HUES64 (cell line): ENCODE data around the gene PI4KA.
"Not testable (repeated sequence)": the region's sequence is repeated elsewhere in the genome, so short reads cannot be mapped to it uniquely, and the experiment has no call there.

ENCODE experiments used
- H3K27ac ChIP-seq: 2 replicates; pipeline ENCODE4 v1.7.0; 2013; ENCODE audit warnings: low read depth, low read length, inconsistent platforms
- H3K27me3 ChIP-seq: 2 replicates; pipeline ENCODE4 v1.6.1; 2013; ENCODE audit warnings: mild to moderate bottlenecking, low read length; ENCODE audit not compliant: insufficient read depth
- H3K36me3 ChIP-seq: 2 replicates; pipeline ENCODE4 v1.6.1; 2013; ENCODE audit warnings: mild to moderate bottlenecking, low read length; ENCODE audit not compliant: insufficient read depth
- H3K4me1 ChIP-seq: 2 replicates; pipeline ENCODE4 v1.6.1; 2013; ENCODE audit warnings: mild to moderate bottlenecking, low read length, moderate library complexity; ENCODE audit not compliant: insufficient read depth
- H3K4me3 ChIP-seq: 2 replicates; pipeline ENCODE4 v1.5.1; 2013; ENCODE audit warnings: mild to moderate bottlenecking, low read length, moderate library complexity
- H3K9ac ChIP-seq: 2 replicates; pipeline ENCODE4 v1.6.1; 2013; ENCODE audit warnings: mild to moderate bottlenecking, low read depth, low read length
- H3K9me3 ChIP-seq: 2 replicates; pipeline ENCODE4 v1.6.1; 2013; ENCODE audit warnings: low read depth, low read length; ENCODE audit not compliant: insufficient read depth
- WGBS: fragments of 150-250, 120-280 bp; methylation state at CpG from one replicate; pipeline ENCODE4 v1.1.7; 2013; ENCODE audit warnings: missing lambda C conversion rate; 5-methylcytosine and 5-hydroxymethylcytosine counted together

PI4KA gene

DNA sequence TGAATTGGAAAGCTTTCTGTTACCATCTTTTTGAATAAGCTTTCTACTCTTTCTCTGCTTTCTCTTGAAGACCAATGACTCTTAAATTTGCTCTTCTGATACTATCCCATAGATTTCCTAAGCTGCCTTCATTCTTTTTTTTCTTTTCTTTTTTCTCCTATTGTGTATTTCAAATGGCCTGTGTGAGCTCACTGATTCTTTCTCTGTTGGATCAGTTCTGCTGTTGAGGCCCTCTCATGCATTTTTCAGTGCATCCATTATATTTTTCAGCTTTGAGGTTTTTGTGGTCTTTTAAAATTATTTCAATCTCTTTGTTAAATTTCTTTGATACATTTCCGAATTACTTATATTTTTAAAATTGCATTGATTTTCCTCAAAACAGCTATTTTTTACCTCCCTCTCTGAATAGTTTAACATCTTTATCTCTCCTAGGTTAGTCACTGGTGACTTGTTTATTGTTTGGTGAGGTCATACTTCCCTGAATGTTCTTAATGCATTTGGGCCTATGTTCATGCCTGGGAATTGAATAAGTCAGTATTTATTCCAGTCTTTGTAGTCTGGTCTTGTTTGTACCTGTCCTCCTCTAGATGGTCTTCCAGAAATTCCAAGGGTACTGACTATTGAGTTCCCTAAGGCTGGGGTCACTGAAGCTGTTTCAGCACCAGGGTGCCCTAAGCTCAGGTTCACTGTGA is 195.3 kb downstream of the PI4KA start:
- no CpG with 5 or more reads among the region's 1 CpG for WGBS
- Histone ChIP-seq H3K9me3 (no peaks in the 10 kb centered on the region; the same call in 1 of the 2 replicates), H3K36me3 (no peaks in the 10 kb centered on the region), H3K4me3 (no peak overlapping the region), H3K4me1 (no peaks in the 10 kb centered on the region), H3K27ac (no peak overlapping the region), H3K9ac (no peak overlapping the region), H3K27me3 (no peaks in the 10 kb centered on the region)

DNA sequence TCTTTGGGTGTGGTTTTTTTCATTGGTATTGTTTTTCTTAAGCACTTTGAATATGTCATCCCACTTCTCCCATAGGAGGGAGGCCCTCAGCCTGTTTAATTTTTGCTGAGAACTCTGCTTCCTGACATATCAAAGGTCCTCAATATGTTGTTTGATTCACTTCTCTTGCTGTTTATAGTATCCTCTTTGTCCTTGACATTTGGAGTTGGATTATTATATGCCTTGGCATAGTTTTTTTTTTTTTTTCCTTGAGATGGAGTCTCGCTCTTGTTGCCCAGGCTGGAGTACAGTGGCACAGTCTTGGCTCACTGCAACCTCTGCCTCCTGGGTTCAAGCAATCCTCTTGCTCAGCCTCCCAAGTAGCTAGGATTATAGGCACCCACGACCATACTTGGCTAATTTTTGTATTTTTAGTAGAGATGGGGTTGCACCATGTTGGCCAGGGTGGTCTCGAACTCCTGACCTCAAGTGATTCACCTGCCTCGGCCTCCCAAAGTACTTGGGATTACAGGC is 196.0 kb downstream of the PI4KA start:
- H3K9ac ChIP-seq, H3K27ac ChIP-seq, H3K36me3 ChIP-seq, H3K27me3 ChIP-seq, H3K4me1 ChIP-seq, H3K4me3 ChIP-seq, H3K9me3 ChIP-seq: not testable (repeated sequence)
- WGBS: 94% methylated on average over 4 of the region's 4 CpGs

DNA sequence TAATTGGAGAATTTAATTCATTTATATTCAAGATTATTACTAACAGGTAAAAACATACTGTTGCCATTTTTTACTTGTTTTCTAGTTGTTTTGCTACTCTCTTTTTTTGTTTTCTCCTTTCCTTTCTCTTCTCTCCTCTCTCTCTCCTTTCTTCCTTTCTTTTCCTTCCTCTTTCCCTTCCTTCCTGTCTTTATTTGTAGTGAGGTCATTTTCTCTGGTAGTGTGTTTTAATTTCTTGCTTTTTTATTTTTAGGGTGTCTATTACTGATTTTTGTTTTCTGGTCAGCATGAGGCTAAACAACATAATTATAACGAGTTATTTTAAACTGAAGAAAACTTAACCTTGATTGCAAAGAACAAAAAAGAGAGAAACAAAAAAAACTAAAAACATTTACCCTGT is 197.1 kb downstream of the PI4KA start:
- Histone ChIP-seq H3K27me3 (no peaks in the 10 kb centered on the region), H3K27ac (no peak overlapping the region), H3K4me1 (no peaks in the 10 kb centered on the region), H3K4me3 (no peak overlapping the region), H3K9me3 (no peaks in the 10 kb centered on the region; the same call in 1 of the 2 replicates), H3K36me3 (no peaks in the 10 kb centered on the region), H3K9ac (no peak overlapping the region)
- 90% methylated on average over 1 of the region's 1 CpG for WGBS

DNA sequence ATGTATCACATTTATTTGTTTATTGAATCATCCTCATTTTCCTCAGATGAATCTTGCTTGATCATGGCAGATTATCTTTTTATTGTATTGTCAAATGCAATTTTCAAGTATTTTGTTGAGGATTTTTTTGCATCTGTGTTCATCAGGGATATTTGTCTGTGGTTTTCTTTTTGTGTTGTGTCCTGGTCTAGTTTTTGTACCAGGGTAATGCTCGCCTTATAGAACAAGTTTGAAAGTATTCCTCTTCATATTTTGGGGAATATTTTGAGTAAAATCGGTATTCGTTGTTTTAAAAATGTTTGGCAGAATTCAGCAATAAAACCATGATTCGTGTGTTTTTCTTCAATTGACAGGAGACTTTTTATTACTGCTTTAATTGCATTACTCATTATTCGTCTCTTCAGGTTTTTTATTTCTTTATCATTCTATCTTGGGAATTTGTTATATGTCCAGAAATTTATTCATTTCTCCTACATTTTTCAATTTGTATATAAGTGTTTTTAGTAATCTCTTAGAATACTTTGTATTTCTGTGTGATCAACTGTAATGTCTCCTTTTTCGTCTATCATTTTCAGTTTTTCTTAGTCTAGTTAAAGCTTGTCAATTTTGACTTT is 198.1 kb downstream of the PI4KA start:
- no peaks in the 10 kb centered on the region for H3K36me3 ChIP-seq
- H3K27ac ChIP-seq: no peak overlapping the region
- WGBS: 96% methylated on average over 4 of the region's 6 CpGs
- H3K4me3 ChIP-seq: no peak overlapping the region
- no peaks in the 10 kb centered on the region for H3K4me1 ChIP-seq
- no peak overlapping the region for H3K9ac ChIP-seq
- H3K27me3 ChIP-seq: no peaks in the 10 kb centered on the region
- H3K9me3 ChIP-seq: no peaks in the 10 kb centered on the region; the same call in 1 of the 2 replicates

DNA sequence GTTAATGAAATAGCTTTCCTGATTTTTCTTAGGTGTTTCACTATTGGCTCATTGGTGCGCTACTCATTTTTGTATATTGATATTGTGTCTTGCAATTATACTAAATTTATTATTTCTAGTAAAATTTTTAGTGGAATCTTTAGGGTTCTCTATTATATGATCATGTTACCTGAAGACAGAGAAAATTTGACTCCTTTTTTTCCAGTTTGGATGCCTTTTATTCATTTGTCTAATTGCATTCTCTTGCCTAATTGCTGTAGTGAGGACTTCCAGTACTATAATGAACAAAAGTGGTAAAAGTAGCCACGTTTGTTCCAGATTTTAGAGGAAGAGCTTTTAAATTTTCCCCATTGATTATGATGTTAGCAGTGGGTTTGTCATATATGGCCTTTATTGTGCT is 198.7 kb downstream of the PI4KA start:
- Histone ChIP-seq H3K9me3 (no peaks in the 10 kb centered on the region; the same call in 1 of the 2 replicates), H3K36me3 (no peaks in the 10 kb centered on the region), H3K4me3 (no peak overlapping the region), H3K27me3 (no peaks in the 10 kb centered on the region), H3K4me1 (no peaks in the 10 kb centered on the region), H3K9ac (no peak overlapping the region), H3K27ac (no peak overlapping the region)
- WGBS: 69% methylated on average over 1 of the region's 2 CpGs

DNA sequence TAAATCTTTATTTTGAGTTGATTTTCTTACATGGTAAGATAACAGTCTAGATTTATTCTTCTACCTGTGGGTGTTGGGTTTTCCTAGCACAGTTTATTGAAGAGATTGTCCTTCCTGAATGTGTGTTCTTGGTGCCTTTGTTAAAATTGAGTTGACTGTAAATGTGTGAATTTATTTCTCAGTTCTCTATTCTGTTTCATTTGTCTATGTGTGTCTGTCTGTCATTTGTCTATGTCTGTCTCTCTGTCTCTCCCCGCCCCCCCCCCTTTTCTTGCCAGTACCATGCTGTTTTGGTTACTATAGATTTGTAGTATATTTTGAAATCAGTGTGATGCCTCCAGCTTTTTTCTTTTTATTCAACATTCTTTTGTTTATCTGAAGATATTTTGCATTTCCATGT is 199.4 kb downstream of the PI4KA start:
- Histone ChIP-seq H3K27ac (no peak overlapping the region), H3K36me3 (no peaks in the 10 kb centered on the region), H3K9ac (no peak overlapping the region), H3K9me3 (no peaks in the 10 kb centered on the region; the same call in 1 of the 2 replicates), H3K27me3 (no peaks in the 10 kb centered on the region), H3K4me3 (no peak overlapping the region), H3K4me1 (no peaks in the 10 kb centered on the region)
- WGBS: 100% methylated on average over 1 of the region's 1 CpG

DNA sequence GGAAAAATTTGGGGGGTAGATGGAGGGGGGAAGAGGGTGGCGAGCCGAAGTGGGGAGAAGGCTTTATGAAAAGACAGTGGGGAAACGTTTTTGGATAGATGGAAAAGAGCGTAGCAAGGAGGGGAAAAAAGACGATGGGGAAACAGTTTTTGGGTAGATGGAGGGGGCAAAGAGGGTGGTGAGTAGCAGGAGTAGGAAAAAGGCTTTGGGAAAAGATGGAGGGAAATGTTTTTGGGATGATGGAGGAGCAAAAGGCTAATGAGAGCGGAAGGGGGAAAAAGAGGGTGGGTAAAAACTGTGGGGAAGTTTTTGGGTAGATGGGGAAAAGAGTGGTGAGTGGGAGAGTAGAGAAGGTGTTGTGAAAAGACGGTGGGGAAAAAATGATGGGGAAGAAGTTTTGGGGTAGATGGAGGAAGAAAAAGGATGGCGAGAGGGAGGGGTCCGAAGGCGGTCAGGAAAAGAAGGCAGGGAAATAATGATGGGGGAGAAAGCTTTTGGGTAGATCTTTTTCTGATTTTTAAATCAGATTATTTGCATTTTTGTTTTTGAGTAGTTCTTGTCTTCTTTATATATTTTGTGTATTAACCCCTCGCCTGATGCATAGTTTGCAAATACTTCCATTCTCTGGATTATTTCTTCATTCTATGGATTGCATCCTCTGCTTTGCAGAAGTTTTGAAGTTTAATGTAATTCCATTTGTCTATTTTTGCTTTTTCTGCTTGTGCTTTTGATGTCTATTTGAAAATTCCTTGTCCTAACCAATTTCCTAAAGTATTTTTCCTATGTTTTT is 200.0 kb downstream of the PI4KA start:
- no peaks in the 10 kb centered on the region; the same call in 1 of the 2 replicates for H3K9me3 ChIP-seq
- no peak overlapping the region for H3K27ac ChIP-seq
- H3K27me3 ChIP-seq: no peaks in the 10 kb centered on the region
- H3K4me3 ChIP-seq: no peak overlapping the region
- H3K9ac ChIP-seq: no peak overlapping the region
- no peaks in the 10 kb centered on the region for H3K36me3 ChIP-seq
- 88% methylated on average over 10 of the region's 11 CpGs for WGBS
- H3K4me1 ChIP-seq: no peaks in the 10 kb centered on the region

DNA sequence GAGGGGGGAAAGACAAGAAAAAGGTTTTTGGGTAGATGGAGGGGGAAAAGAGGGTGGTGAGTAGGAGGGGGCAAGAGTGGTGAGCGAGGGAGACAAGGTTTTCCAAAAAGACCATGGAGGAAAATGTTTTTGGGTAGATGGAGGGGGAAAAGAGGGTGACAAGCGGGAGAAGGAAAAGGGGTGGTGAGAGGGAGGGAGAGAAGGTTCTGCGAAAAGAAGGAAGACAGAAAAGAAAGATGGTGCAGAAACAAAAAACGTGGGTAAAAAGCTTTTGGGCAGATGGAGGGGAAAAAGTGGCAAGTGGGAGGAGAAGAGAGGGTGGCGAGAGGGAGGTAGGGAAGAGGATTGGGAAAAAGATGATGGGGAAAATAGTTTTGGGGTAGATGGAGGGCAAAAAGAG is 200.6 kb downstream of the PI4KA start:
- H3K27me3 ChIP-seq: no peaks in the 10 kb centered on the region
- H3K9me3 ChIP-seq: no peaks in the 10 kb centered on the region; the same call in 1 of the 2 replicates
- H3K4me3 ChIP-seq: no peak overlapping the region
- no peaks in the 10 kb centered on the region for H3K4me1 ChIP-seq
- no peak overlapping the region for H3K9ac ChIP-seq
- 80% methylated on average over 5 of the region's 5 CpGs for WGBS
- H3K36me3 ChIP-seq: no peaks in the 10 kb centered on the region
- H3K27ac ChIP-seq: no peak overlapping the region
